ENCODE results near the gene ITM2C. TPM values are rescaled to one million over a fixed set of nuclear protein-coding genes. Genes with fewer than 3 reads are reported as not detected.

The ITM2C gene
- polyA plus RNA-seq, 3 donors, result 1.4 to 3.2 (median 2.9) TPM

DNA sequence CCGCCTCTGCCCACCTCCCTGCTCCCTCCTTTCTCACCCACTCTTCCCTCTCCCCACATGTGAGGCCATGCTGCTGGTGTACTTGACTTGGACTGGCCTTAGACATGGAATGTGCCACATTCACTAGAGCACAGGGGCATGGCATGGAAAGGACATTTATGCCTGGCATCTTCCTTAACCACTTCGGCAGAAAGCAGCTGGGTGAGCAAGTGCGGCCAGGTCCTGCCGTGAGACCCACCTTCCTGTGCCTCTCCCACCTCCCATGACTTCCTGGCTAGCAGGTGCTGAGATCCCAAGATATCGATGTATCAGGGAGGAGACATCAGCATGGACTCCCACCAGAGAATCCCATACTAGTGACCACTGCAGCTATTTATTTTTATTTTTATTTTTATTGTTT, 47.3 kb downstream of the ITM2C start:
- DNase-seq, result no peak
- H3K9me3 Mint-ChIP-seq, result peaks cover 0 to 2% (median 0%) of the 10 kb centered on the region in 7 donors
- no peak overlapping the region for H2AFZ ChIP-seq (ENCODE audit: insufficient read depth, low read depth, low read length, poor library complexity, severe bottlenecking)
- no peaks in the 10 kb centered on the region for H3K36me3 ChIP-seq (replicated peaks in 1 of 2; ENCODE audit: control insufficient read depth in 1 of 2, insufficient read depth in 2 of 2, low read length in 2 of 2)
- H3K27me3 ChIP-seq (ENCODE audit: control insufficient read depth in 2 of 2, insufficient read depth in 2 of 2, low read length in 2 of 2), result no peaks in the 10 kb centered on the region
- H3K79me2 ChIP-seq (ENCODE audit: insufficient read depth, low read length), result no peaks in the 10 kb centered on the region
- no peak overlapping the region for H3K27ac Mint-ChIP-seq
- peaks cover 3 to 8% (median 4%) of the 10 kb centered on the region in 3 donors for H3K27me3 Mint-ChIP-seq (ENCODE audit: low read depth in 3 of 3)
- no peak overlapping the region for H3K4me2 ChIP-seq (replicated peaks; ENCODE audit: extremely low read depth, low read length, poor library complexity, severe bottlenecking)
- no peaks in the 10 kb centered on the region for H3K9me3 ChIP-seq (replicated peaks in 1 of 2; ENCODE audit: control insufficient read depth in 1 of 2, insufficient read depth in 1 of 2, low read length in 2 of 2)
- H3K4me1 Mint-ChIP-seq, result peaks cover 34% of the 10 kb centered on the region
- H3K4me1 ChIP-seq (ENCODE audit: control insufficient read depth in 1 of 2, insufficient read depth in 2 of 2, low read length in 2 of 2), result peaks cover 25% of the 10 kb centered on the region in 2 donors
- H3K9ac ChIP-seq (ENCODE audit: insufficient read depth, low read length, poor library complexity, severe bottlenecking), result no peak overlapping the region
- 69% methylated on average over 2 of the region's 5 CpGs for WGBS (ENCODE audit: insufficient coverage)
- no peak for TF ChIP-seq CTCF (IDR thresholded peaks at IDR 0.05)
- no peak overlapping the region for H3K4me3 Mint-ChIP-seq
- H3K4me3 ChIP-seq (replicated peaks in 1 of 3; ENCODE audit: low read depth in 2 of 3, low read length in 3 of 3), result no peak overlapping the region
- H4K20me1 ChIP-seq (ENCODE audit: insufficient read depth, low read length), result no peaks in the 10 kb centered on the region
- intact Hi-C loops (cut with micrococcal nuclease), result no loop called here
- H3K36me3 Mint-ChIP-seq, result no peaks in the 10 kb centered on the region
- H3K27ac ChIP-seq (ENCODE audit: low read depth in 1 of 2, low read length in 2 of 2), result no peak overlapping the region

- no peaks in the 10 kb centered on the region for H3K27me3 ChIP-seq (ENCODE audit: control insufficient read depth in 2 of 2, insufficient read depth in 2 of 2, low read length in 2 of 2)
- Mint-ChIP-seq H3K4me3 (no peak overlapping the region), H3K4me1 (peaks cover 34% of the 10 kb centered on the region), H3K9me3 (peaks cover 0 to 2% (median 0%) of the 10 kb centered on the region in 7 donors), H3K27ac (no peak overlapping the region), H3K36me3 (no peaks in the 10 kb centered on the region), H3K27me3 (ENCODE audit: low read depth in 3 of 3) (peaks cover 4 to 8% (median 6%) of the 10 kb centered on the region in 3 donors)
- DNase-seq, result no peak
- H3K9ac ChIP-seq (ENCODE audit: insufficient read depth, low read length, poor library complexity, severe bottlenecking), result no peak overlapping the region
- H3K4me3 ChIP-seq (replicated peaks in 1 of 3; ENCODE audit: low read depth in 2 of 3, low read length in 3 of 3), result no peak overlapping the region
- H3K4me1 ChIP-seq (ENCODE audit: control insufficient read depth in 1 of 2, insufficient read depth in 2 of 2, low read length in 2 of 2), result peaks cover 24 to 25% of the 10 kb centered on the region in 2 donors
- H3K4me2 ChIP-seq (replicated peaks; ENCODE audit: extremely low read depth, low read length, poor library complexity, severe bottlenecking), result no peak overlapping the region
- no peak for TF ChIP-seq CTCF (IDR thresholded peaks at IDR 0.05)
- no peaks in the 10 kb centered on the region for H3K9me3 ChIP-seq (replicated peaks in 1 of 2; ENCODE audit: control insufficient read depth in 1 of 2, insufficient read depth in 1 of 2, low read length in 2 of 2)
- intact Hi-C loops (cut with micrococcal nuclease), result no loop called here
- no peak overlapping the region for H3K27ac ChIP-seq (ENCODE audit: low read depth in 1 of 2, low read length in 2 of 2)
- H3K36me3 ChIP-seq (replicated peaks in 1 of 2; ENCODE audit: control insufficient read depth in 1 of 2, insufficient read depth in 2 of 2, low read length in 2 of 2), result no peaks in the 10 kb centered on the region
- WGBS (ENCODE audit: insufficient coverage), result no CpG with 5 or more reads among the region's 5 CpGs
- no peaks in the 10 kb centered on the region for H4K20me1 ChIP-seq (ENCODE audit: insufficient read depth, low read length)
- H3K79me2 ChIP-seq (ENCODE audit: insufficient read depth, low read length), result no peaks in the 10 kb centered on the region
- no peak overlapping the region for H2AFZ ChIP-seq (ENCODE audit: insufficient read depth, low read depth, low read length, poor library complexity, severe bottlenecking)
These were observed 48.0 kb downstream of the ITM2C start for GRCh38 chr2:230912724-230913123.

All from CD14-positive monocyte (primary cell).